ENCODE measurements around the gene SMIM10. TPM values are rescaled to one million over a fixed set of nuclear protein-coding genes. Genes with fewer than 3 reads are reported as not detected.
"Not testable (repeated sequence)": the region's sequence is repeated elsewhere in the genome, so short reads cannot be mapped to it uniquely, and the experiment has no call there.

SMIM10 gene
- total RNA-seq, 1 experiment from 2014 or later: not detected

DNA sequence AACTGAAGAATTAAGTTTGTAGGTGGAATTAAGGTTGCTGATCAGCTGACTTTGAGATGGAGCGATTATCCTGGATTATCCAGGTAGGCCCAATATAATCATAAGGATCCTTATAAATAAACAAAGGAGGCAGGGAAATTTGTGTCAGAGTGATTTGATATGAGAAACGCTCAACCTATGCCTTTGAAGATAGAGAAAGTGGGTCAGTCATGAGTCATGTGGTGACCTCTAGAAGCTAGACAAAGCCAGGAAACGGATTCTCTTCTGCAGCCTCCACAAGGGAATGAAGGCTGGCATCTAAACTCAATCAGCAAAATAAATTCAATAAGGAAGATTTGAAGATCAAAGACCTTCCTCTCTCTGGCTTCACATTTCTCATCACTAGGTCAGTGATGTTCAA is 41.5 kb upstream of the SMIM10 start:
- no peaks in the 10 kb centered on the region for H3K27me3 ChIP-seq (replicated peaks; ENCODE audit: insufficient read depth, low read depth, low read length, poor library complexity)
- ChIA-PET CTCF (no interaction called here), POLR2A (ENCODE audit: low non-redundant PET) (no interaction called here)
- TF ChIP-seq, protein P1, sequence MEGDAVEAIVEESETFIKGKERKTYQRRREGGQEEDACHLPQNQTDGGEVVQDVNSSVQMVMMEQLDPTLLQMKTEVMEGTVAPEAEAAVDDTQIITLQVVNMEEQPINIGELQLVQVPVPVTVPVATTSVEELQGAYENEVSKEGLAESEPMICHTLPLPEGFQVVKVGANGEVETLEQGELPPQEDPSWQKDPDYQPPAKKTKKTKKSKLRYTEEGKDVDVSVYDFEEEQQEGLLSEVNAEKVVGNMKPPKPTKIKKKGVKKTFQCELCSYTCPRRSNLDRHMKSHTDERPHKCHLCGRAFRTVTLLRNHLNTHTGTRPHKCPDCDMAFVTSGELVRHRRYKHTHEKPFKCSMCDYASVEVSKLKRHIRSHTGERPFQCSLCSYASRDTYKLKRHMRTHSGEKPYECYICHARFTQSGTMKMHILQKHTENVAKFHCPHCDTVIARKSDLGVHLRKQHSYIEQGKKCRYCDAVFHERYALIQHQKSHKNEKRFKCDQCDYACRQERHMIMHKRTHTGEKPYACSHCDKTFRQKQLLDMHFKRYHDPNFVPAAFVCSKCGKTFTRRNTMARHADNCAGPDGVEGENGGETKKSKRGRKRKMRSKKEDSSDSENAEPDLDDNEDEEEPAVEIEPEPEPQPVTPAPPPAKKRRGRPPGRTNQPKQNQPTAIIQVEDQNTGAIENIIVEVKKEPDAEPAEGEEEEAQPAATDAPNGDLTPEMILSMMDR (conservative IDR thresholded peaks at IDR 0.05; ENCODE audit: low read depth, low read length): no peak
- TF ChIP-seq EZH2 (IDR thresholded peaks at IDR 0.05; ENCODE audit: borderline replicate concordance, low read depth, low read length, poor library complexity, severe bottlenecking): no peak
- H3K4me1 ChIP-seq (ENCODE audit: insufficient read depth, low read length, poor library complexity, severe bottlenecking): no peaks in the 10 kb centered on the region
- no peak overlapping the region for H3K4me3 ChIP-seq (ENCODE audit: low read depth, low read length, poor library complexity, severe bottlenecking)
- no peak for DNase-seq (ENCODE audit: low spot score)
- no peaks in the 10 kb centered on the region for H3K36me3 ChIP-seq (ENCODE audit: insufficient read depth, low read length, poor library complexity, severe bottlenecking)
- H3K27ac ChIP-seq (ENCODE audit: low read depth, low read length, poor library complexity, severe bottlenecking): no peak overlapping the region
- no TSS peak for BruUV-seq (replicated peaks)
- intact Hi-C loops (cut with micrococcal nuclease; ENCODE audit: unreplicated experiment): no loop called here
- no peaks in the 10 kb centered on the region for H3K9me3 ChIP-seq (ENCODE audit: low read depth, low read length, poor library complexity, severe bottlenecking)

DNA sequence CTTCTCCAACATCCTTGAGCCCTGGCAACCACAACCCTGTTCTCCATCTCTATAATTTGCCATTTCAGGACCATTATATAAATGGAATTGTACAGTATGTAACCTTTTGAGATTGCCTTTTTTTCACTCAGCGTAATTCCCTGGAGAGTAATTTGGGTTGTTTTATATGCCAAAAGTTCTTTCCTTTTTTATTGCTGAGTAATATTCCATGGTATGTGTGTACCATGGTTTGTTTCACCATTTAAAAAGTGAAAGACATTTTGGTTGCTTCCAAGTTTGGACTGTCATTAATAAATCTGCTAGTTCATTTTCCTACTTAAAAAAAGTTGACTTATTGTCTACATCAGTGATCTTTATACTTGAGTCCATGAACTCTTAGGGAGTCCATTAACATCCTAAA is 33.0 kb upstream of the SMIM10 start:
- Histone ChIP-seq H3K27me3 (replicated peaks; ENCODE audit: insufficient read depth, low read depth, low read length, poor library complexity) (peaks cover 3% of the 10 kb centered on the region), H3K36me3 (ENCODE audit: insufficient read depth, low read length, poor library complexity, severe bottlenecking) (no peaks in the 10 kb centered on the region), H3K27ac (ENCODE audit: low read depth, low read length, poor library complexity, severe bottlenecking) (no peak overlapping the region), H3K9me3 (ENCODE audit: low read depth, low read length, poor library complexity, severe bottlenecking) (no peaks in the 10 kb centered on the region), H3K4me1 (ENCODE audit: insufficient read depth, low read length, poor library complexity, severe bottlenecking) (no peaks in the 10 kb centered on the region), H3K4me3 (ENCODE audit: low read depth, low read length, poor library complexity, severe bottlenecking) (no peak overlapping the region)
- POLR2A ChIA-PET (ENCODE audit: low non-redundant PET): no interaction called here
- CTCF ChIA-PET: no interaction called here
- DNase-seq (ENCODE audit: low spot score): no peak
- BruUV-seq (replicated peaks): no TSS peak
- no peak for TF ChIP-seq EZH2 (IDR thresholded peaks at IDR 0.05; ENCODE audit: borderline replicate concordance, low read depth, low read length, poor library complexity, severe bottlenecking)
- TF ChIP-seq, protein P1 (conservative IDR thresholded peaks at IDR 0.05; ENCODE audit: low read depth, low read length): no peak
- intact Hi-C loops (cut with micrococcal nuclease; ENCODE audit: unreplicated experiment): no loop called here

DNA sequence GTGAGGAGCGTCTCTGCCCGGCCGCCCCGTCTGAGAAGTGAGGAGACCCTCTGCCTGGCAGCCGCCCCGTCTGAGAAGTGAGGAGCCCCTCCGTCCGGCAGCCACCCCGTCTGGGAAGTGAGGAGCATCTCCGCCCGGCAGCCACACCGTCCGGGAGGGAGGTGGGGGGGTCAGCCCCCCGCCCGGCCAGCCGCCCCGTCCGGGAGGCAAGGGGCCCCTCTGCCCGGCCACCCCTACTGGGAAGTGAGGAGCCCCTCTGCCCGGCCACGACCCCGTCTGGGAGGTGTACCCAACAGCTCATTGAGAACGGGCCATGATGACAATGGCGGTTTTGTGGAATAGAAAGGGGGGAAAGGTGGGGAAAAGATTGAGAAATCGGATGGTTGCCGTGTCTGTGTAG is 30.4 kb upstream of the SMIM10 start:
- CTCF ChIA-PET; H3K36me3 ChIP-seq (ENCODE audit: insufficient read depth, low read length, poor library complexity, severe bottlenecking); H3K27ac ChIP-seq (ENCODE audit: low read depth, low read length, poor library complexity, severe bottlenecking); H3K9me3 ChIP-seq (ENCODE audit: low read depth, low read length, poor library complexity, severe bottlenecking); H3K4me1 ChIP-seq (ENCODE audit: insufficient read depth, low read length, poor library complexity, severe bottlenecking); POLR2A ChIA-PET (ENCODE audit: low non-redundant PET); intact Hi-C loops (cut with micrococcal nuclease; ENCODE audit: unreplicated experiment); H3K4me3 ChIP-seq (ENCODE audit: low read depth, low read length, poor library complexity, severe bottlenecking); BruUV-seq (replicated peaks); DNase-seq (ENCODE audit: low spot score); H3K27me3 ChIP-seq (replicated peaks; ENCODE audit: insufficient read depth, low read depth, low read length, poor library complexity): not testable (repeated sequence)

DNA sequence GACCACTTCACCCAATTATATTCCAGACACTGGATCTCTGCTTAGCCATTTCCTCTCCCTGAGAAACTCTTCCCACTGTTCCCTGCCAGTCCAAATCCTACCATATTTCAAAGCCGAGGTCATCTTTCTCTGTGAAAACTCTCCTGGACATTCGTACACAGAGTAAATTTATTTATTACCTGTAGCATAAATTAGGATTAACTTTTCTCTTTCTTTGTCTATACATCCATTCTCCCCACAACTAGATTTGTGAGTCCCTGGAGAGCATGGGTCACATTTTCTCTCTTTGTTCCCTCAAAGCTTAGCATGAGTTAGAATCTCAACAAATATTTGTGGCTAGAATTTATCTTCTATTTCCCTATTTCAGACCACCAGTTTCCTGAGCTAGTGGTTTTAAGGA is 27.8 kb upstream of the SMIM10 start:
- ChIA-PET POLR2A (ENCODE audit: low non-redundant PET) (no interaction called here), CTCF (no interaction called here)
- no peak for TF ChIP-seq EZH2 (IDR thresholded peaks at IDR 0.05; ENCODE audit: borderline replicate concordance, low read depth, low read length, poor library complexity, severe bottlenecking)
- TF ChIP-seq, protein P1 (conservative IDR thresholded peaks at IDR 0.05; ENCODE audit: low read depth, low read length): no peak
- BruUV-seq (replicated peaks): no TSS peak
- H3K27ac ChIP-seq (ENCODE audit: low read depth, low read length, poor library complexity, severe bottlenecking): no peak overlapping the region
- no peaks in the 10 kb centered on the region for H3K9me3 ChIP-seq (ENCODE audit: low read depth, low read length, poor library complexity, severe bottlenecking)
- H3K36me3 ChIP-seq (ENCODE audit: insufficient read depth, low read length, poor library complexity, severe bottlenecking): no peaks in the 10 kb centered on the region
- peak; percentile 7 for DNase-seq (ENCODE audit: low spot score)
- peaks cover 3% of the 10 kb centered on the region for H3K27me3 ChIP-seq (replicated peaks; ENCODE audit: insufficient read depth, low read depth, low read length, poor library complexity)
- intact Hi-C loops (cut with micrococcal nuclease; ENCODE audit: unreplicated experiment): no loop called here
- no peak overlapping the region for H3K4me3 ChIP-seq (ENCODE audit: low read depth, low read length, poor library complexity, severe bottlenecking)
- no peaks in the 10 kb centered on the region for H3K4me1 ChIP-seq (ENCODE audit: insufficient read depth, low read length, poor library complexity, severe bottlenecking)

Measured in A673 (cell line).